ENCODE measurements around the gene MUS81.

Gene MUS81

GRCh38 chr11:65892661-65893317 lies 32.6 kb downstream of the MUS81 start:
- DNase-seq = no peak

GRCh38 chr11:65894034-65894591 lies 33.9 kb downstream of the MUS81 start:
- DNase-seq = peak; percentile 43

GRCh38 chr11:65895482-65895981 lies 35.3 kb downstream of the MUS81 start:
- no peak for DNase-seq

DNA sequence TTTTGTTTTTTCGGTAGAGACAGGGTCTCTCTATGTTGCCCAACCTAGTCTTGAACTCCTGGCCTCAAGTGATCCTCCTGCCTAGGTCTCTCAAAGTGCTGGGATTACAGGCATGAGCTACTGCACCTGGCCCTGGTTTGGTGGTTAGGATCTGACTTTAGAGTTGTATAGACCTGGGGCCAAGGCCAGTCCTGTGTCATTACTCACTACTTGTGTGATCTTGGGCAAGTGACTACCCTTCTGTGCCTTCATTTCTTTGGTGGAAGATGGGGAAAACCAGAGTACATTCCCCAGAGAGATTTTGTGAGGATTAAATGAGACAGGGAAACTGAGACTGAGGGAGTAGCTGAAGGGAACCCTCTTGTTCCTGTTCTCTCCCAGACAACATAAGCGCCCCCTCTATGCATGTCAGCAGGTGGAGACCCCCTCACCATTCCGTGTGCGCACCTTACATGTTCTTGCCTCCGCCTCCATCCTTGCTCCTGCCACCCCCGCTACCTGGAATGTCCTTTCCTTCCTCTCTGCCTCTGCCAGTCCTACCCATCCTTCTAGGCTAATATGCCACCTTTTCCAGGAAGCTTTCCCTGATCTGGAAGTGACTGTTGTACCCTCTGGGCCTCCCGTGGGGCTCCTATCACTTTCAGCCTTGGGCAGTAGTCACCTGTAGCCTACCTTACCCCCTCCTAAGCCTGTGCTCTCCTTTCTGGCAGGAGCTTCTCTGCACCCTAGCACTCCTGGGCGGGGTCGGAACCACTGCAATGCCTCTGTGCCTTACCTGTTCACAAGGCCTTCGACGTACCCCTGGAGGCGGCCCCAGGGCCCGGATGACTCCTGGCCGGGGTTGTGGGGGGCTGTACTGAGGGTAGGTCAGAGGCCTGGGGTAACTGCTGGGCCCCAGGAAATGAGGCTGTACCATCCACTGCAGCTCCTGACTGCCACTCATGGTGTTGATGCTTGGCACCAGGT lies 36.1 kb downstream of the MUS81 start:
- DNase-seq = no peak

- DNase-seq = no peak
These were observed 36.8 kb downstream of the MUS81 start for GRCh38 chr11:65897020-65897471.

DNA sequence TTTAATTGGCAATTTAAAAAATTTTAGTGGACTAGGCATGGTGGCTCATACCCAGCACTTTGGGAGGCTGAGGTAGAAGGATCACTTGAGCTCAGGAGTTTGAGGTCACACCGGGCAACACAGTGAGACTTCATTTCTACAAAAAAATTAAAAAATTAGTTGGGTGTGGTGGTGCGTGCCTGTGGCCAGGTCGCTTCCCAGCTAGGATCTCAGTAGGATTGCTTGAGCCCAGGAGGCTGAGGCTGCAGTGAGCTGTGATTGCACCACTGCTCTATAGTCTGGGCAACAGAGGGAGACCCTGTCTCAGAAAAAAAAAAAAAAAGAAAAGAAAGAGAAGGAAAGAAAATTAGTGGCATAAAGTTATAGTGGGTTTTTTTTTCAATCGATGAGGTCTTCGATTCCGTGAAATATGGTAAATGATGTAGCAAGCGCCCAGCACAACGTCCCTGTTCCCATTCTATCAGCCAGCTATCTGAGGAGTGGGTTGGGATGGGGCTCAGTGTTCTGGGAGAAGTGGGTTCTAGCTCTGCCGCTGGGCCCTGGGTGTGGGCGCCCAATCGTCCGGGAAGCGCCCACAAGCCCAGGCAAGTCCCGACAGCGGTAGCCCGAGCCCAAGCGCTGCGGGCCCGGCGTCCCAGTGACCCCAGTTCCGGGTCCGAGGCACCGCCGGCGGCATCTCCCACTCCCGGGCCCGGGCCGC lies 38.6 kb downstream of the MUS81 start:
- no peak for DNase-seq

GRCh38 chr11:65899356-65900124 lies 39.3 kb downstream of the MUS81 start:
- DNase-seq = peak; percentile 59

DNA sequence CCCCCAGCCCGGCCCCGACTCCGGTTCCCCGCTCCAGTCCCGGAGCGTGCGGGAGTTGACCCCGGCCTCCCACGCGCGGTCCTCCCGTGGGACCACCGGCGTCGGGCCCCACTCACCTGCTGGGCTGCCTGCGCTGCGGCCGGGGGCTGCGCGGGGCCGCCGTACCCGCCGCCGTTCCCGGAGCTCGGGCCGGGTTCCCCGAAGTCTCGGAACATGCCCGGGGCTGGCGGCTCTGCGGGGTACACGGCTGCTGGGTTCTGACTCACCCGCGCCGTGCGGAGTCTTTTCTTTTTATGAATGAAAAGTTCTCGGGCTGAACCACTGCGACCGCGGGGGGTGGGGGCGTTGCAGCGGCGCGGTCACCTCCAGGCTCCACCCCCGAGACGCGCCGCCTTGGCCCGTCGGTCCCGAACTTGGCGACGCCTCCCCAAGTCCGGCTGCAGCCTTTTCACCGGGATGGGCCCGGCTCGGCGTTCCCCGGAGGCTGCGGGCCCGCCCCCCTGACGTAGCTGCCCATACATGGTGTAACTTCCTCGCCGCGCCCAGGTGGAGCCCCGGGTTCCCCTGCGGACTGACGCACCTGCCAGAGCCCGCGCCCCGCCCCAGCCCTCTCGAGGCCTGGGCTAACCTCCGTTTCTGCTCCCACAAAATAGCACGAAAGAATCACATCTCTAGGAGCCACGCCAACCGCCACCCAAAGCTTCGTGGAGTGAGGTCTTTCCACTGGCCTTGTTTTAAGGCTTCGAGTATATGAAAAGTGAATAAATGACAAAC lies 40.1 kb downstream of the MUS81 start, which contains the start of gene FOSL1:
Gene FOSL1, minus strand, starts transcription at position 264 of the 774 bp plus-strand sequence. Its CDS starts 49 bp downstream, at position 215.
- peak; percentile 86 for DNase-seq

DNA sequence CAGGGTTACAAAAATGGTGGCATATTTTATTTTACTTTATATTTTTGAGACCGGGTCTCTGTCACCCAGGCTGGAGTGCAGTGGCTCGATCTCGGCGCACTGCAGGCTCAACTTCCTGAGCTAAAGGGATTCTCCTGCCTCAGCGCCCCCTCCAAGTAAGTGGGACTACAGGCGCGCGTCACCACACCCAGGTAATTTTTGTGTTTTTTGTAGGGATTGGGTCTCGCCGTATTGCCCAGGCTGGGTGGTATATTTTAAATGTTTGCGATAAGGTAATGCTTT lies 40.6 kb downstream of the MUS81 start:
- DNase-seq = no peak

- DNase-seq = no peak
These were observed 42.8 kb downstream of the MUS81 start for GRCh38 chr11:65903068-65903481.

DNA sequence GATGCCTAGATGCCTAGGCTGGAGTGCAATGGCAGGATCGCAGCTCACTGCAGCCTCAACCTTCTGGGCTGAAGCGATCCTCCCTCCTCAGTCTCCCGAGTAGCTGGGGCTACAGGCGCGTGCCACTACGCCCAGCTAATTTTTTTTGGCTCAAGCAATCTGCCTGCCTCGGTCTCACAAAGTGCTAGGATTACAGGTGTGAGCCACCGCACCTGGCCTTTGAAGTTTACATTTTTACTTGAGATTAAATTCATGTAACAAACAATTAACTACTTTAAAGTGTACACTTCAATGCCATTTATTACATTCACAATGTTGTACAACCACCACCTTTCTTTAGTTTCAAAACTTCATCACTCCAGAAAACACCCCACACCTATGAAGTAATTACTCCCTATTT lies 43.5 kb downstream of the MUS81 start:
- DNase-seq = no peak

DNA sequence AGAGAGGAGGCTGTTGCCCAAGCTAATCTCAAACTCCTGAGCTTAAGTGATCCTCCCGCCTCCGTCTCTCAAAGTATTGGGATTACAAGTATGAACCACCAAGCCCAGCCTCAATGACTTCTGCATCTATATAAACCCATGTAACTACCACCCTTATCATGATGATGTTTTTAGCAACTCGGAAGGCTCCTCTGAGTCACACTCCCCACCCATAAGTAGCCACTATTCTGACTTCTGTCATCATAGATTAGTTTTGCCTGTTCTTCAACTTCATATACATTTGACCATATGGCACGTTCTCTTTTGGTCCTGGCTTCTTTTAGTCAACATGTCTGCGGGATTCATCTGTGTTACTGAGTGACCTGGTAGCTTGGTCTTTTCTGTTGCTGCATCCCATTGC lies 46.4 kb downstream of the MUS81 start:
- no peak for DNase-seq

GRCh38 chr11:65907878-65908277 lies 47.6 kb downstream of the MUS81 start:
- DNase-seq = no peak

DNA sequence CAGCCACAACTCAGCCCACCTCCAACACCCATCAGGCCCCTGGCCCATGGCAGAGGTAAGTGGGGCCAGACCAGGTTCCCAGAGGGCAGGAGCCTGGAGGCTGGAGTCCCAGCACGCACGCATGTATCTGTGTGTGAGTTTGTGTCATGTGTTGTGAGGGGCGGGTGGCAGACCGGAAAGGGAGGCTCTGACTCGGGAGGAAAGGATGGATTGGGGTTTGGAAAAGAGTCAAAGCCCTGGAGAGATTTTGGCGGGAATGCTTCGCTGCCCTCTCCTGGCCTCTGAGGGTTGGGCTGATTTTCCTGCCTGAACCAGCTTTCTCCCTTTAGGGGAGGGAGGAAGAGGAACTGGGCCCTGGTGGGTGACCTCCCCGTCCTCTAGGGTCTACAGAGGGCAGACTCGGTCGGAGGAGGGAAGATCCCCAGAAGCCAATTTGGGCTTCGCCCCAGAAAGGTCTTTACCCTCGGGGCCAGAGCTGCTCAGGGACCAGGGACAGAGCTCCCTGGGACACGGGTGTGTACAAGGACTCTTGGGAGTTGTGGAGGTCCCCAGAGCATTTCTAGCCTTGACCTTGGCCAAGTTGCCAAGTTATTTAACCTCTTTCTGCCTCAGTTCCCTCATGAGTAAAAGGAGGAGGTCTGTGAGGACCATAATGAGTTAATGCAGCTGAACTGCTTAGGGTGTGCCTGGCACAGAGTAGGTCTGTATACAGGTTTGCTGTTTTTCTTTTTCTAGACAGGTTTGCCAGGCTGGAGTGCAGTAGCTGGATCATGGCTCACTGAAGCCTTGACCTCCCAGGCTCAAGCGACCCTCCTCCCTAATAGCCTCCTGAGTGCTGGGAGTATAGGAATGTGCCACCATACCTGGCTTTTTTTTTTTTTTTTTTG lies 51.7 kb downstream of the MUS81 start:
- DNase-seq = no peak

GRCh38 chr11:65912845-65913244 lies 52.6 kb downstream of the MUS81 start:
- DNase-seq = no peak

GRCh38 chr11:65915101-65915820 lies 55.0 kb downstream of the MUS81 start:
- DNase-seq = no peak

- no peak for DNase-seq
These were observed 55.6 kb downstream of the MUS81 start for GRCh38 chr11:65915821-65916251.
